NCI-H2196 treated with DMSO at 0.1 percent for 48 hours (cell line): ENCODE measurements around the gene PIN1.

Source experiments
- DNase-seq: peaks from one replicate; lab custom pipeline; 2025; ENCODE audit not compliant: unreplicated experiment; lab: John Stamatoyannopoulos, UW

Gene PIN1

DNA sequence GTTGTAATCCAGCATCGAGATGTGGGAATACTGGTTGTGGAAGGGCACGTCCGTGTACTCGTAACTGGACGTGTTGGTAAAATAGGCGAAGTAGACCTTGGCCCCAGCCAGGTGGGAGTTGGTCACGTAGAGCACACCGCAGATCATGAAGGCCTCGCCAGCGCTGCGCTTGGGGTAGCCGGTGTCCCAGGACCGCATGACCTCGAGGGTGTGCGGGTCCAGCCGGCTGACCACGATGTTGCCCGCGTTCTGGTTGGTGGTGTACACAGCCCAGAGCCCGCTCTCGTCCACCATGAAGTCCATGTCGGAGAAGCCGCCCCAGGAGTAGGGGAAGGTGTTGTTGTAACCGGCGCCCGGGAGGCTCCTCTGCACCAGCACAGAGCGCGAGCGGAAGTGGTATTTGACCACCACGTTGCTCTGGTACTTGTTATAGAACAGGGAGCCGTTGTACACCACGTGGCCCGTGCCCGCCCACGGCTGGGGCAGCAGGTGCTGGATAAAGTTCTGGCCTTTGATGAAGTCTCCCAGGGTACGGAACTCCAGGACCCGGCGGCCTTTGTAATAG lies 19.2 kb downstream of the PIN1 start:
- no peak for DNase-seq

DNA sequence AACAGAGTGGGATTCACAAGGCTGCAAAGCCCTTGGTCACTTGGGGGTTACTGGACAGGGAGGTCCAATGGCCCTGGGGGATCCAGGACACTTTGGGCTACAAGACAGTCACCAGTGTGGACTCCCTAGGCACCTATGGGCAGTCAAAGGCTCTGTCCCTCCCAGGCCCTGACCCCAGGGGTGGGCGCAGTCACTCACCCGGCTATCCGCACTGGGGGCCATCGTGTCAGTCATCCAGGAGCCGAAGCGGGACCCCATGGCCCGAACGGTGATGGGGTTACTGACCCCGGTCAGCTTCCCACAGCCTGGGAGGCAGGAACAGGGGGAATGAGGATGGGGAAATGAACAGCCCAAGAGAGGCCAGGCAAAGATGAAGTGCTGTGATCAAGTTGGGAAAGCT lies 21.5 kb downstream of the PIN1 start:
- no peak for DNase-seq

DNA sequence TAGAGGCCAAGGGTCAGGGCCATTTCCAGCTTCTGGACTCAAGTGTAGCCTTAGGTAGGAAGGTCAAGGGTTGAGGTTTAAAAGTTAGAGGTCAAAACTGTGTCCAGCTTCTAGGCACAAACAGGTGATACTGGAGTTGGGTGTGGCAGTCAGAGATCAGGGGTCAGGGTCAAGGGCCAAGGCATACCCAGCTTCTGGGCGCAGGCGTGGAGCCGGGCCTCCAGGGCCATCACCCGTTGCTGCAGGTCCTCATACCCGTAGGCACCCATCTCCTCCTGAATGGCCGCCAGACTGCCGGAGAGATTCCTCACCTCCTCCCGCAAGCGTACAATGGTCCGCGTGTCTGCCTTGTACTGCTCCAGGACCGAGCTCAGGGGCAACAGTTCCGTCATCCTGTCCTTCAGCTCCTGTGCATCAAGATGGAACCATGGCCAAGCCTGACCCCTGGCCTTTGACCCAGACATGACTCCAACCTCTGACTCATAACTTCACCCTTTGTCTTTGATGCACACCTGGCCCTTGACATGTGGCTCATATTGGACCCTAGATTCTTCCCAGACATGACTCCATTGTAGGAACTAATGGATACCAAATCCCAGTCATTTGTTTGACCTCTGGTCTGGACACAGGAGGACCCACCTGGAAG lies 22.1 kb downstream of the PIN1 start:
- no peak for DNase-seq

DNA sequence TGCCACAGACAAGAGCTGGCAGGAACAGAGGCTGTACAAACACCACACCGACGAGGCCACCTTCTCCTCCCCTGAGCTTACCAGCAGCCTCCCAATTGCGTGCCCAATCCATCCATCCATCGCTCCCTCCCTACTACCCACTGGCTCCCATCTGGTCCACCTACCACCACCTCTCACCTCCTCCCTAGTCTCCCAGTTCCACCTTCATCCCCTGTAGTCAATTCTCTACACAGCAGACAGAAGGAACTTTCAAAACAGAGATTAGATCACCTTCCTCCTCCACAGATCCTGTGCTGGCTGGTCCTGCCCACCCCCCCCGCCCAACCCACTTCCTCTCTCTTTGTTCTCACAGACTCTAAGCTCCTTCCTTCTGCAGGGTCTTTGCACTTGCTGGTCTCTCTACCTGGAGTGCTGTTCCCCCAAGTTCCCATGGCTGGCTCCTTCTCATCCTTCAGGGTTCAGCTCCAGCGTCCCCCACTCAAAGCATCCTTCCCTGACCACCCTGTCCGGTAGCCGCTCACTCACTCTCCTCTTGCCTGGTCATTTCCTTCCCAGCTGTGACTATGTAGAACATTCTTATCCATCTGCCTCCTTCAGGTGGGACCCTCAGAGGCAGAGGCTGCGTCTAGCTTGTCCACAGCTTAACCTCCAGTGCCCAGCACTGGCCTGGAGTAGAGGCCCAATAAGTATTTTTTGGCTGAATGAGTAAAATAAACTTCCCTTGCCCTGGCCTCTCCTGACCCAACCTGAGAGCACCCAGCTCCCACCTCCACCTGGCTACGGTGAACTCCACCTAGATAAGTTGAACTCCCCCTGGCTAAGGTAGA lies 23.0 kb downstream of the PIN1 start:
- no peak for DNase-seq

DNA sequence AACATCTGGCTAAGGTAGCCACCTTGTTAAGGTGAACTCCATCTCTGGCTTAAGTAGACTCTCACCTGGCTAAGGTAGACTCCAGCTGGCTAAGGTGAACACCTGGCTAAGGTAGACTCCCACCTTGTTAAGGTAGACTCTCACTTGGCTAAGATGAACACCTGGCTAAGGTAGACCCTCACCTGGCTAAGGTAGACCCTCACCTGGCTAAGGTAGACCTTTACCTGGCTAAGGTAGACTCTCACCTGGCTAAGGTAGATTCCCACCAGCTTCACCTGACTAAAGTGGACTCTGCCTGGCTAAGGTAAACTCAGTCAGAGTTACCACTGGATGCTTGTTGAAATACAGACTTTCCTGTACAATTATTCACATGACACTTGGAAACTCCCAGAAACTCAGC lies 23.6 kb downstream of the PIN1 start:
- no peak for DNase-seq

DNA sequence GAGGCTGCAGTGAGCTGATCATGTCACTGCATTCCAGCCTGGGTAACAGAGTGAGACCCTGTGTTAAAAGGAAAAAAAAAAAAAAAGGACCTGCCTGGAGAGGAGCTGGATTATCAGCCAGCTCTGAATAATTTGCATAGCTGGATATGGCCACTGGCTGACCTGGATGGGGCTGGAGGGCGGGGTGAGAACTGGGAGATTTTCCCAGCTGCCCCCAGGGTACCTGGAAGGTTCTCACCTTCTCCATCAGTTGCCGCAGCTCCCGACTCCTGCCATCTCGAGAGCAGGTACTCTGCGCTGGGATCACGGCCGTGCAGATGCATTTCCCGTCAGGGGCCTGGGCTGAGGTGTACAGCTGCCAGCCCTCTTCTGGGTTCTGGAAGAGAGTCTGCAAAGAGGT lies 25.3 kb downstream of the PIN1 start:
- no peak for DNase-seq

DNA sequence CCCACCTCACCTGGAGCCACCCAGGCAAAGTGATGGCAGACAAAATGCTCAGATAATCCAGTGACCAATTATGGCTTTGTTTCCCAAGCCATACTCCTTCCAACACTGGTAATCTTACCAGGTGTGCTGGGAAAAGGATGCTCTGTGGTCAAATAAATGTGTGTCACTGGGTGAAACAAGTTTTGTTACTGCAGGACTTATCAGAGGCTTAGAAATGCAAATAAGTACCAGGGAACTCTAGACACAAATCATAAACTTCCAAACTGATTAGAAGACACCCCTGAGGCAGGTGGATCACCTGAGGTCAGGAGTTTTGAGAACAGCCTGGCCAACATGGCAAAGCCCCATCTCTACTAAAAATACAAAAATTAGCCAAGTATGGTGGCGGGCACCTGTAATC lies 26.4 kb downstream of the PIN1 start:
- no peak for DNase-seq

DNA sequence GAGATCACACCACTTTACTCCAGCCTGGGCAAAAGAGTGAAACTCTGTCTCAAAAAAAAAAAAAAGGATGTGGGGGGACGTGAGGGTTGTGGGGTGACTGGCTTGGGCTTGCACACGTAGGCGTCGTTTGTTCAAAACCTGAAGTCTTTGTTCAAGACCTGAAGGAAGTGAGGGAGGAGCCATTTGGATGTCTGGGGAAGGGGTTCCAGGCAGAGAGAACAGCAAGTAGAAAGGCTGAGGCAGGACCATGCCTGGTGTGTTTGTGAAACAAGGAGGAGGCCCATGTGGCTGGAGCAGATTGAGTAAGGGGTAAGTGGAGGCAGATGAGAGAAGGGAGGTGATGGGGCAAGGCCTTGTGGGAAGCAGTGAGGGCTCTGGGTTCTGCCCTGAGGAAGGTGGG lies 27.8 kb downstream of the PIN1 start:
- DNase-seq: no peak

DNA sequence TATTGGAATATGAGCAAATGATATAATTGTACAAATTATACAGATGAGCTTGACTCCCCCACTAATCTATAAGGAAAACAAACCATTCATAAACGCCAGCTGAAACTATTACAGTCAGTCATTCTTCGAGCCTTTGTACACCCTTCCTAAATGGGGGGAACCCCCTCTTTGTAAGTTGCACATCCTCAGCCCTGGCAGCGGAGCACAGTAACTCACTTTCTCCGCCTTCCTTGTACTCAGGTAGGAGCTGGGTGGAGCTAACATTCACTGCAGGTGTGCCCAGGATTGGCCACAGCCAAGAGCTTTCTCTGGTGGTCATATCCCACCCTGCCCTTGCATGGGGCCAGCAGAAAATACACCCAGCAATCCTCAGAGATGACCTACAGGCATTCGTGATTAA lies 28.6 kb downstream of the PIN1 start:
- no peak for DNase-seq

DNA sequence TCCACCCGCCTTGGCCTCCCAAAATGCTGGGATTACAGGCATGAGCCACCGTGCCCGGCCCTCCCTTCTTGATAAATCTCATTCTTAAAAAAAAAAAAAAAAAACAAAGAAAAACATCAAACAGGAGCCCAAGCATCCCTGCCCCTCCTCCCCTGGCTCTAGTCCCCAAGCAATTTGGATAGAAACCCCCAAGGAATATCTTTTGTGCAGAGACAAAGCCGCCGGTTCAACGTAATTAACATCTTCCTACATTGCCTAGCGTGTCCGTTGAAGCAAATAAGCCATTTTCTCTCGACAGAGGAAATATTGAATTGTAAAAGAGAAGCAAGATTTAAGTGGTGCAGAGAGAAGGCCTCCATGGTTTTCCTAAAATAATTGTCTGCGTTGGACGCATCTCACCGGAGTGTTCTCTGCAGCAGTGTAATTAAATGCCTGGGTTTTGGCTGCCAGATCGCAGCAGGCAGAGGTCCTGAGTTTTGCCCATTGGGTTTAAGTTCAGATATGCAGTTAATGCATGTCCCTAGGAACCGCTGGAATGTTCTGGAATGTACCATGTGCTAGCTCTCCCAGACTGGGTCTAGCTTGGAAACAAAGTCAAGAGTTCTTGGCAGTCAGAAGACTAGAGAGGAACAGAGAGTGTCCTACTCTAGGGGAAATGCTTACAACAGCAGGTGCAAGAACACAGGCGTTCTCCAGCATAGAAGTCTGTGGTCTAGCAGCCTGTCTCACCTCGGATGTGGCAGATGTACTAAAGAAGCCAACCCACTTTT lies 30.8 kb downstream of the PIN1 start:
- no peak for DNase-seq

DNA sequence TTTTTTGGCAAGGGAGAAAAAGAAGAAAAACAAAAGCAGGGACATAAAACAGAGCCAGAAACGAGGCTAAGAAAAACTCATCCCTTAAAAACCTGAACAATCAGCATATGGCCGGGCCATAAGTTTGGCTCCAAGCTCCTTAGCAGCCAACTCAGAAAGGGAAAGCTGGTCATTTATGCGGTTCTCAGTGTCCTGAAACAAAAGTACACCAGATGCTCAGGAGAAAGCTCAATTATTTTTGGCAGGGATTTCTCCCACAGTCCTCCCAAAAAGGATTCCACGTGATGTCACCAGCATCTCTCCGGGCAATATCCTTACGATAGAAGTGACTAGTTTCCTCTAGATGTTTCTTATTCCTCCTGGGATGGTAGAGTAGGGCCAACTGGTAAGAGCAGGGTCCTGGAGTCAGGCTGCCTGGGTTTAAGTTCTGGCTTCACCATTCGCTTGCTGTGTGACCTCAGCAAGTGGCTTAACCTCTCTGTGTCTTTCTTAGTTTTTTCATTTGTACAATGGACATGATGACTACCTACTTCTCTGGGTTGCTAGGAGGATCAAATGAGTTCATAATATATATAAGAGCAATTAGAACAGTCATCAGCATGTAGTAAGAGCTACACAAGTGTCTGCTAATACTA lies 34.0 kb downstream of the PIN1 start:
- DNase-seq: no peak

DNA sequence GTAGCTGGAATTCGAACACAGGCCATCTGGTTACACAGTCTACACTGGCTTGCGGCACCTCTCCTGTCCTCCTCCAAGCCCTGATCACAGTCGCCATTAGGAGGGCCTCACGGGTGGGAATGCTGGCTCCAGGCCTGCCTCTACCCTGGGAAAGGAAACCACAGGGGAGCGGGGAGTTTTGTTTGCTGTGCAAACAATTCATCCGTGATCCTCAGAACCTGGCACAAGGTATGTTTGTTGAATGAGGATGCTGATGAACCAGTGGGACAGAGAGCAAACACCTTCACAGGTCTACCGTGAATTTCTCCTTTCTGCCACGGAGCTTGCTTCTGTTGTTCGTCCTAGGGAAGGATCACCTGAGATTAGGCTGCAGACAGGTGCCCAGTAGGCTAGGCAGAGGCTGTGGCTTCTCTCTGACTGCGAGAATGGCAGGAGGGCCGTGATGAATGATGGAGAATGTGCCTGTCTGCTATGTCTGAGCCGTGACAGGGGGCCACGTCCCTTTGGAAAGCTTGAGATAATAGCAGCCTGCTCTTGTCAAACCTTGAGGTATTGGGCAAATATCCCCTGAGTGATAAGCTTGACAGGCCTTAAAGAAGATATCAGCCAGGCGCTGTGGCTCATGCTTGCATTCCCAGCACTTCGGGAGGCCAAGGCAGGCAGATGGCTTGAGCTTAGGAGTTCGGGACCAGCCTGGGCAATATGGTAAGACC lies 36.7 kb downstream of the PIN1 start:
- no peak for DNase-seq

DNA sequence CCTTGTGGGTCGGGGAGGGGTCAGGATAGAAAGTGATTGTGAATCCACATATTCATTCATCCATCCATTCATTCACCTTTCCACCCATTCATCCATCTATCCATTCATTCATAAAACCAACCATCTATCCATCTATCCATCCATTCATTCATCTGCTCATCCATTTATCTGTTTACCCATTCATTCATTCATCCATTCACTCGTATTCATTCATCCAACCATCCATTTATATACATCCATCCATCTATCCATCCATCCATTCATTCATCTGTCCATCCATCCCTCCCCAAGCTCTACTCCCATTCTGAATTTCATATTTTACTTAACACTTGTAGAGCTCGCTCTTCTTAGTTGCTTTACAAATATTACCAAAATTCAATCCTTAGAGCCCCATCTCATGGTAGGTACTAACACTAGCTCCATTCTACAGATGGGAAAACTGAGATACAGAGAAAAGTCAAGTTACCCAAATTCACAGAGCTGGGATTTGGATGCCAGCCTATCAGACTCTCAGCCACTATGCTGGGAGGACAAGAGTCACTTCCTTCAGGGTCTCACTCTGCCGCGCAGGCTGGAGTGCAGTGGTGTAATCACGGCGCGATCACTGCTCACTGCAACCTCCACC lies 37.6 kb downstream of the PIN1 start:
- no peak for DNase-seq

DNA sequence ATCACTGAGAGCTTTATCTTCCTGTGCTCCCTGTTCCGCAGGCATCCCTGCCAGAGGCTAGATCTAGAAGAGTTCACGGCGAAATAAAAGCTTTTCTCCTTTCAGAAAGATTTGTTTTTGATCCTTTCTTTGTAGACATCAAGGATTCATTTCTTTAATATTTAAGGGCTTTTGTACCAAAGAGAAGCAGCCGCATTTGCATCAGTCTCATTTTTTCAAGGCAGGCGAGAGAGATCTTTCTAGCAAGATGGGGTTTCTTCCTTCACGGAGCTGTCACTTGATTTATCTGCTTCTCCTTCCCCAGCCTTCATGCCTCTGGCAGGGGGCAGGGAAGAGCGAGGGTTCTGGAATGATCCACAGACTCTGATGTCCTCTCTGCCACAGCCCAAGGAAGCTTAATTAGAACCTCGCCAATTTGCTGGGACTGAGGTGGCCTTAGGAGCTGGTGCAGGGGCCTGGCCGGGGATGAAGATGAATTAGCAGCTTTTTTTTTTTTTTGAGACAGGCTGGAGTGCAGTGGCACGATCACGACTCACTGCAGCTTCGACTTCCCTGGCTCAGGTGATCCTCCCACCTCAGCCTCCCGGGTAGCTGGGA lies 40.0 kb downstream of the PIN1 start:
- no peak for DNase-seq

DNA sequence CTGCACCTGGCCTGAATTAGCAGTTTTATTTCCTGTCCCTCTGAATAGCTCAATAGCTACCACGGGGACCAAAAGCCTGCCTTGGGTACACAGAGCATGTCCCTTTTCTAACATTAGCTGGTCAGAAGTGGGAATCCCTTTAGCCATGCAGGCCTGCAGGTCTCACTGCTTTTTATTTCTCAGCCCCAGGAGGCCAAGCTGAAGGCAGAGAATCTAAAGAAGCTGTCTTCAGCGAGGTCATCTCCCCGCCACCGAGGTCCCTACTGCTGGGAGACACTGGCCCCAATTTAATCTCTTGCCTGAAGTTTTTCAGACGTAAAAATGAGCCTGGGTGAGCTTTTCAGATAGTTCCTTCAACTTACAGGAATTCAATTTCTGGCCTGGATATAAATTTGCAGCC lies 40.7 kb downstream of the PIN1 start:
- DNase-seq: no peak

DNA sequence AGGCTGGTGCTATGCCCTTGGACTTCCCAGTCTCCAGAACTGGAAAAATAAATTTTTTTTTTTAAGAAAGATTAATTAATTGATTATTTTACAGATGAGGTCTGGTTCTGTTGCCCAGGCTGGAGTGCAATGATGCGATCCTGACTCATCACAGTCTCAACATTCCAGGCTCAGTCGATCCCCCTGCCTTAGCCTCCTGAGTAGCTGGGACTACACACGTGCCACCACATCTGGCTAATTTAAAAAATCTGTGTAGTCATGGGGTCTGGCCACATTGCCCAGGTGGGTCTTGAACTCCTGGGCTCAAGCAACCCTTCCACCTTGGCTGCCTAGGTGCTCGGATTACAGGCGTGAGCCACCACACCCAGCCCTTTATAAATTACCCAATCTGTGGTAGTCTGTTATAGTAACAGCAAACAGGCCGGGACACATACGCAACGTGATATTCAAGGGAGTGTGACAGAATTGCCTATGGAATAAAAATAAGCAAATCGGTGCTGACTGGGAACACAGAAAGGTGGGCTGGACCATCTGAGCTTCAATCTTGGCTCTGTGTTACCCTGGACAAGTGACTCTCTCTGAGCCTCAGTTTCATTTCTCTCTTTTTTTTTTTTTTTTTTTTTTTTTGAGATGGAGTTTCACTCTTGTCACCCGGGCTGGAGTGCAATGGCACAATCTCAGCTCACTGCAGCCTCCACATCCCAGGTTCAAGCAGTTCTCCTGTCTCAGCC lies 42.8 kb downstream of the PIN1 start:
- DNase-seq: no peak

DNA sequence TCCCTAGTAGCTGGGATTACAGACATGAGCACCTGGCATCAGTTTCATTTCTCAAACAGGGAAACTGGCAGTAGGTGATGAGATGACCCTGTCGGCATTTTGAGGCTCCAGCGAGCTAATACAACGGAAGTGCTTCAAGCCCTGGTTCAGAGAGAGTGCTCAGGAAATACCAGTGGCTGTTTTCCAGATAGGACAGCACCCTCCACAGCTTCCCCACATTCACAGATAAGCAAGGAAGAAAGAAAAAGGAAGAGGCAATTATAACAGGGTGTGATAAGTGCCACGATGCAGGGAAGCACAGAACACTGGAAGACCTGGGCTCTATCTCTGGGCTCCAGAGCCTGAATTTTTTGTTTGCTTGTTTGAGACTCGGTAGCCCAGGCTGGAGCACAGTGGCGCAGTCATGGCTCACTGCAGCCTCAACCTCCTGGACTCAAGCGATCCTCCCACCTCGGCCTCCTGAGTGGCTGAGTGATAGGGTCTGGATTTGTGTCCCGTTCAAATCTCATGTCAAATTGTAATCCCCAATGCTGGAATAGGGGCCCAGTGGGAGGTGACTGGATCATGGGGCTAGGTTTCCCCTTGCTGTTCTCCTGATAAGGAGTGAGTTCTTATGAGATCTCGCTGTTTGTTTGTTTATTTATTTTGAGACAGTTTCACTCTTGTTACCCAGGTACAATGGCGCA lies 43.5 kb downstream of the PIN1 start:
- DNase-seq: no peak

DNA sequence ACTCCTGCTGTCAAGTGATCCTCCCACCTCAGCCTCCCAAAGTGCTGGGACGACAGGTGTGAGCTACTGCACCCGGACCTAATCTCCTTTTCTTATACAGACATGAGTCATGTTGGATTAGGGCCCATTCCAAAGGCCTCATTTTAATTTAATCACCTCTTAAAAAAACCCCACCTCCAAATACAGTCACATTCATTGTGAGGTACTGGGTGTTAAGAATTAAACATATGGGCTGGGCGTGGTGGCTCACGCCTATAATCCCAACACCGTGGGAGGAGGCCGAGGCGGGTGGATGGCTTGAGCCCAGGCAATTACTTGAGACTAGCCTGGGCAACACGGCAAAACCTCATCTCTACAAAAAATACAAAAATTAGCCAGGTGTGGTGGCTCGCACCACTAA lies 46.6 kb downstream of the PIN1 start:
- no peak for DNase-seq
